ENCODE measurements around the gene CBX5. TPM values are rescaled to one million over a fixed set of nuclear protein-coding genes. Genes with fewer than 3 reads are reported as not detected.

Gene CBX5
- total and polyA plus RNA-seq, 9 of the 15 experiments (the other 6 are each of a cell fraction or from before 2014, with no cell fraction given), result 32.6 to 102 (median 59.2) TPM

DNA sequence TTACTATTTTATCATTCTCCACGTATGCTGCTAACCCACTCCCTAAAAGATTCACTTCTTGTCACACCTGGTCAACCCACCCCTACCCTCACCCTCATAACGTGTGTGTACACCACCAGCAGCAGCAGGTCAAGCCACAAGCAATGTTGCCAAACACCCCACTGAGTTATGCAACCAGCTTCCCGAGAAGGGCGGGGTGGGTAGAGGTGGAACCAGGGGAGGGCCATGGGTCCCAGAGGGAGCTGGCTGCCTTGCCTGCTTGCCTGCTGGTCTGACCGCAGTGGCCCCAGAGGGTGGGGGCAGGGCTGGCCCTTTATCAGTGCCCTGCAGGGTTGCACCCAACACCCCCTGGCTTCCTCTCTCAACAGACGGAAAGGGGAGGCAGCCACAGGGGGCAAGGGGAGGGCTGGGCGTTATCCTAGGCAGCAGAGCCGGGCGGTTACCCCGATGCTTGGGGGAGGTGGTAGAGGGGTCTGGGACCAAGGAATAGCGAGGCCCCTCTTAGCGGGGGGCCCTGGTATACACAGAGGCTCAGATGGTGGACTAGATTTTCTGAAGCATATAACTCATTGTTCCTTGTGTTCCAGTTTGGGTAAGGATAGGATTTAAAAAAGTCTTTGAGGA lies 24.4 kb upstream of the CBX5 start (continued):
- TF ChIP-seq, protein P1, sequence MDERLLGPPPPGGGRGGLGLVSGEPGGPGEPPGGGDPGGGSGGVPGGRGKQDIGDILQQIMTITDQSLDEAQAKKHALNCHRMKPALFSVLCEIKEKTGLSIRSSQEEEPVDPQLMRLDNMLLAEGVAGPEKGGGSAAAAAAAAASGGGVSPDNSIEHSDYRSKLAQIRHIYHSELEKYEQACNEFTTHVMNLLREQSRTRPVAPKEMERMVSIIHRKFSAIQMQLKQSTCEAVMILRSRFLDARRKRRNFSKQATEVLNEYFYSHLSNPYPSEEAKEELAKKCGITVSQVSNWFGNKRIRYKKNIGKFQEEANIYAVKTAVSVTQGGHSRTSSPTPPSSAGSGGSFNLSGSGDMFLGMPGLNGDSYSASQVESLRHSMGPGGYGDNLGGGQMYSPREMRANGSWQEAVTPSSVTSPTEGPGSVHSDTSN (CRISPR knock-in tag; IDR thresholded peaks at IDR 0.05; ENCODE audit: low read depth), result no peak
- TF ChIP-seq, protein P1 (tag; conservative IDR thresholded peaks at IDR 0.05; ENCODE audit: low read depth), result 0 out of 2 replicates have a peak, but pooled peaks have one; percentile 12
- TF ChIP-seq ZFPM2 (CRISPR knock-in tag; IDR thresholded peaks at IDR 0.05) (no peak), SPI1 (IDR thresholded peaks at IDR 0.05; ENCODE audit: borderline replicate concordance, low read depth, low read length) (peak; percentile 90), ZNF232 (CRISPR knock-in tag; IDR thresholded peaks at IDR 0.05) (no peak), NR1H2 (CRISPR knock-in tag; IDR thresholded peaks at IDR 0.05) (peak; percentile 88; the same call in 1 of the 2 replicates), ZNF41 (CRISPR knock-in tag; conservative IDR thresholded peaks at IDR 0.05) (no peak), XRCC3 (IDR thresholded peaks at IDR 0.05) (no peak), XRCC5 (IDR thresholded peaks at IDR 0.05; ENCODE audit: low read depth, low read length) (peak; percentile 93), ZNF239 (CRISPR knock-in tag; IDR thresholded peaks at IDR 0.05) (no peak), BRCA1 (IDR thresholded peaks at IDR 0.05) (no peak), BRCA1 (CRISPR knock-in tag; IDR thresholded peaks at IDR 0.05) (no peak), JUN (IDR thresholded peaks at IDR 0.05; ENCODE audit: borderline replicate concordance, low read depth, low read length) (0 out of 2 replicates have a peak, but pooled peaks have one; percentile 4), JUN (CRISPR knock-in tag; IDR thresholded peaks at IDR 0.05; ENCODE audit: borderline replicate concordance) (no peak; the same call in 1 of the 2 replicates), RNF219 (CRISPR knock-in tag; IDR thresholded peaks at IDR 0.05) (no peak), NFXL1 (CRISPR knock-in tag; IDR thresholded peaks at IDR 0.05) (no peak), ZSCAN29 (IDR thresholded peaks at IDR 0.05) (no peak), FOXK2 (conservative IDR thresholded peaks at IDR 0.05 in 1 of 2, IDR thresholded peaks at IDR 0.05 in 1 of 2; ENCODE audit: low read depth in 2 of 2) (peak; percentile 62 to 83; a peak in 3 of 4 replicates), MYBL2 (IDR thresholded peaks at IDR 0.05; ENCODE audit: low read depth) (no peak), MYBL2 (CRISPR knock-in tag; IDR thresholded peaks at IDR 0.05; ENCODE audit: borderline replicate concordance) (no peak), E2F4 (CRISPR knock-in tag; IDR thresholded peaks at IDR 0.05; ENCODE audit: low read depth) (no peak), SMARCA5 (IDR thresholded peaks at IDR 0.05) (no peak), ZNF263 (CRISPR knock-in tag; IDR thresholded peaks at IDR 0.05; ENCODE audit: borderline replicate concordance) (no peak; the same call in 1 of the 2 replicates)
